Liver (tissue), 9 donors: ENCODE data around the gene APPL2. TPM values are rescaled to one million over a fixed set of nuclear protein-coding genes. Genes with fewer than 3 reads are reported as not detected.
"Not testable (repeated sequence)": the region's sequence is repeated elsewhere in the genome, so short reads cannot be mapped to it uniquely, and the experiment has no call there.

Experiments used
- DNase-seq: peaks from one replicate; pipeline ENCODE4 v3.0.0-alpha.2; 2017; ENCODE audit warnings: low spot score
- H3K27ac ChIP-seq, 2 donors: one replicate each; pipeline ENCODE4 v1.7.0; 2013; ENCODE audit warnings: inconsistent platforms in 2 of 2, low read length in 2 of 2, control low read depth in 1 of 2, low read depth in 1 of 2, mild to moderate bottlenecking in 1 of 2
- H3K27me3 ChIP-seq, 4 donors: one replicate each; pipeline versions ENCODE4 v1.6.1 to v1.7.0; 2013; ENCODE audit warnings: low read length in 3 of 4, inconsistent platforms in 1 of 4, mild to moderate bottlenecking in 1 of 4, moderate library complexity in 1 of 4; ENCODE audit not compliant: control insufficient read depth in 4 of 4, insufficient read depth in 4 of 4
- H3K36me3 ChIP-seq, 4 donors: one replicate each; pipeline versions ENCODE4 v1.6.1 to v1.7.0; 2013; ENCODE audit warnings: low read length in 3 of 4, mild to moderate bottlenecking in 3 of 4, low read depth in 1 of 4, moderate library complexity in 1 of 4; ENCODE audit not compliant: control insufficient read depth in 4 of 4, insufficient read depth in 3 of 4
- H3K4me1 ChIP-seq, 4 donors: one replicate each; pipeline versions ENCODE4 v1.6.1 to v1.7.0; 2013; ENCODE audit warnings: low read length in 3 of 4, mild to moderate bottlenecking in 3 of 4, moderate library complexity in 1 of 4; ENCODE audit not compliant: control insufficient read depth in 4 of 4, insufficient read depth in 4 of 4
- H3K4me3 ChIP-seq, 3 donors: one replicate each; pipeline versions ENCODE4 v1.6.1 to v1.7.0; 2013; ENCODE audit warnings: low read length in 3 of 3, control low read depth in 1 of 3, low read depth in 1 of 3, mild to moderate bottlenecking in 1 of 3
- H3K9ac ChIP-seq, 2 donors: one replicate each; pipeline ENCODE4 v1.7.0; 2013; ENCODE audit warnings: low read length in 2 of 2, mild to moderate bottlenecking in 2 of 2, moderate library complexity in 2 of 2, control low read depth in 1 of 2, low read depth in 1 of 2
- H3K9me3 ChIP-seq, 4 donors: one replicate each; pipeline versions ENCODE4 v1.6.1 to v1.7.0; 2013; ENCODE audit warnings: low read length in 3 of 4; ENCODE audit not compliant: control insufficient read depth in 4 of 4
- EGR1 ChIP-seq, 2 donors: IDR thresholded peaks; 2 replicates each; pipeline ENCODE4 v1.6.1; 2016 to 2018; ENCODE audit warnings: antibody characterized with exemption in 2 of 2, low read depth in 2 of 2
- FOXA1 ChIP-seq: IDR thresholded peaks from 2 replicates; pipeline ENCODE4 v1.6.1; 2016; ENCODE audit warnings: antibody characterized with exemption
- GABPA ChIP-seq, 2 donors: IDR thresholded peaks in 1 of 2; conservative IDR thresholded peaks in 1 of 2; 2 replicates each; pipeline ENCODE4 v1.6.1; 2016; ENCODE audit warnings: antibody characterized with exemption in 2 of 2, mild to moderate bottlenecking in 1 of 2, moderate library complexity in 1 of 2
- HNF4A ChIP-seq, 2 donors: conservative IDR thresholded peaks; 2 replicates each; pipeline ENCODE4 v1.6.1; 2016; ENCODE audit warnings: antibody characterized with exemption in 2 of 2, mild to moderate bottlenecking in 2 of 2
- HNF4G ChIP-seq: IDR thresholded peaks from 2 replicates; pipeline ENCODE4 v1.6.1; 2016; ENCODE audit warnings: antibody characterized with exemption
- JUND ChIP-seq, 2 donors: IDR thresholded peaks; 2 replicates each; pipeline ENCODE4 v1.6.1; 2016; ENCODE audit warnings: antibody characterized with exemption in 2 of 2
- RAD21 ChIP-seq, 2 donors: IDR thresholded peaks; 2 replicates each; pipeline ENCODE4 v1.6.1; 2016; ENCODE audit warnings: antibody characterized with exemption in 2 of 2, mild to moderate bottlenecking in 2 of 2
- RXRA ChIP-seq, 2 donors: IDR thresholded peaks; 2 replicates each; pipeline ENCODE4 v1.6.1; 2017 to 2018; ENCODE audit warnings: antibody characterized with exemption in 2 of 2, mild to moderate bottlenecking in 1 of 2
- SP1 ChIP-seq: IDR thresholded peaks from 2 replicates; pipeline ENCODE4 v1.6.1; 2018; ENCODE audit warnings: antibody characterized with exemption, mild to moderate bottlenecking
- WGBS: extraction: QIAGEN DNeasy Blood & Tissue Kit; methylation state at CpG from one replicate; pipeline ENCODE4 v1.1.7; 2013; 5-methylcytosine and 5-hydroxymethylcytosine counted together
- polyA plus RNA-seq, 2 donors: library from polyadenylated mRNA; stranded (reverse) in 1 of 2; unstranded in 1 of 2; fragments of 200-250 nt in 1 of 2; fragments of >200 nt in 1 of 2; fragmentation: Nextera tagmentation in 1 of 2; extraction: Ambion mirVana in 1 of 2; gene quantifications; one replicate each; pipeline versions ENCODE4 v1.2.1 to v1.2.3, GENCODE V29; 2013 to 2015
- total RNA-seq, 2 donors: library from RNA; depleted of rRNA; stranded (reverse); fragments of >200 nt; gene quantifications; one replicate each; pipeline ENCODE4 v1.2.3, GENCODE V29; 2014
- TF ChIP-seq, protein P1 (sequence below): IDR thresholded peaks from 2 replicates; pipeline ENCODE4 v1.6.1; 2016; ENCODE audit warnings: antibody characterized with exemption
- TF ChIP-seq, protein P2 (sequence below): IDR thresholded peaks from 2 replicates; pipeline ENCODE4 v1.6.1; 2016; ENCODE audit warnings: antibody characterized with exemption, mild to moderate bottlenecking
- TF ChIP-seq, protein P3 (sequence below): fragments of 150-350 bp; IDR thresholded peaks from 2 replicates; pipeline ENCODE4 v1.5.1; 2017; ENCODE audit warnings: improper control_type of control experiment, low read depth, low read length; ENCODE audit not compliant: missing input control
- donor health status: healthy.
- donor health status: healthy.
- donor health status: healthy.
- donor health status: healthy.
- donor health status: healthy.

Gene APPL2
- total and polyA plus RNA-seq, 4 donors = 7.1 to 21.2 (median 12.7) TPM

DNA sequence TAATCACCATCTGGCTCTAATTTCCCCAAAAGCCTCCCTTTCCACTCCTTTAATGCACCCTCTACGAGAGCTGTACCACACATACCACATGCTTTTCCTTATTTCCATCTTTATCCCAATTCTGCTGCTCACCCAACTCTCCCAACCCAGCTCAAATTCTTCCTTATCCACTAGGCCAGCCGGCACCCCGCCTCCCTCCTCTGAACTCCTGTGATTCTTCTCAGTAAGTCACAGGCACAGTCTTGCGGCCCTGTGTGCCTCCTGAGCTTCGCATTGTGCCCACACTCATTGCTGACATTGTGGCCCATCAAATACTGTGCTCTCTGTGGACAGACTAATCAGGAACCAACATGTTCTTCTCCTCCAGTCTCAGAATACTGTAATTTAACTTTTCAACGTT lies 45.4 kb downstream of the APPL2 start:
- H3K36me3 ChIP-seq = peaks cover 2 to 45% (median 27%) of the 10 kb centered on the region in 4 donors
- H3K9me3 ChIP-seq = no peaks in the 10 kb centered on the region
- 91% methylated on average over 6 of the region's 6 CpGs for WGBS
- no peak for DNase-seq
- H3K4me3 ChIP-seq = no peak overlapping the region
- TF ChIP-seq, protein P1, sequence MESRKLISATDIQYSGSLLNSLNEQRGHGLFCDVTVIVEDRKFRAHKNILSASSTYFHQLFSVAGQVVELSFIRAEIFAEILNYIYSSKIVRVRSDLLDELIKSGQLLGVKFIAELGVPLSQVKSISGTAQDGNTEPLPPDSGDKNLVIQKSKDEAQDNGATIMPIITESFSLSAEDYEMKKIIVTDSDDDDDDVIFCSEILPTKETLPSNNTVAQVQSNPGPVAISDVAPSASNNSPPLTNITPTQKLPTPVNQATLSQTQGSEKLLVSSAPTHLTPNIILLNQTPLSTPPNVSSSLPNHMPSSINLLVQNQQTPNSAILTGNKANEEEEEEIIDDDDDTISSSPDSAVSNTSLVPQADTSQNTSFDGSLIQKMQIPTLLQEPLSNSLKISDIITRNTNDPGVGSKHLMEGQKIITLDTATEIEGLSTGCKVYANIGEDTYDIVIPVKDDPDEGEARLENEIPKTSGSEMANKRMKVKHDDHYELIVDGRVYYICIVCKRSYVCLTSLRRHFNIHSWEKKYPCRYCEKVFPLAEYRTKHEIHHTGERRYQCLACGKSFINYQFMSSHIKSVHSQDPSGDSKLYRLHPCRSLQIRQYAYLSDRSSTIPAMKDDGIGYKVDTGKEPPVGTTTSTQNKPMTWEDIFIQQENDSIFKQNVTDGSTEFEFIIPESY = no peak
- TF ChIP-seq EGR1 (IDR thresholded peaks at IDR 0.05; ENCODE audit: low read depth in 2 of 2) = no peak
- no peak overlapping the region for H3K27ac ChIP-seq
- H3K9ac ChIP-seq = no peak overlapping the region
- peaks cover 0 to 10% (median 4%) of the 10 kb centered on the region in 4 donors for H3K4me1 ChIP-seq
- H3K27me3 ChIP-seq = no peaks in the 10 kb centered on the region

DNA sequence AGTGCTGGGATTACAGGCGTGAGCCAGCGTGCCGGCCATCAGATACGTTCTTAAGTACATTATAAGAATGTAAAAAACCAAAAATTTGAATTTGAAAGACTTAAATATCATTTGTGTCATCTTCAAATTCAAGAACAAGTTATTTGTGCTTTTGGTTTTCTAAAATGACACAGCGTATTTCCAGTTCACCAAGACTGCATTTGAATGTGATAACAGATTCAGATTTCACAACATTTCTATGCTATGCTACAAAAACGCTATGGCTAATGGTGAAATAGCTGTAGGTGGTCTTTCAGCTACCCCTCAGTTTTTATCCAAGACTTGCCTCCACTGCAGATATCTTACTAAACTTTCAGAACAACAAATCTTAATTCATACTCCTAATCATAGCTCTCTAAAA lies 46.7 kb downstream of the APPL2 start:
- Histone ChIP-seq H3K4me1 (peaks cover 0 to 3% (median 0%) of the 10 kb centered on the region in 4 donors), H3K27me3 (no peaks in the 10 kb centered on the region), H3K9ac (no peak overlapping the region), H3K27ac (no peak overlapping the region), H3K36me3 (peaks cover 7 to 47% (median 33%) of the 10 kb centered on the region in 4 donors), H3K9me3 (no peaks in the 10 kb centered on the region), H3K4me3 (no peak overlapping the region)
- no peak for TF ChIP-seq HNF4G
- TF ChIP-seq JUND (IDR thresholded peaks at IDR 0.05) = no peak
- no peak for TF ChIP-seq RAD21 (IDR thresholded peaks at IDR 0.05)
- TF ChIP-seq GABPA (IDR thresholded peaks at IDR 0.05 in 1 of 2, conservative IDR thresholded peaks at IDR 0.05 in 1 of 2) = no peak
- TF ChIP-seq, protein P2, sequence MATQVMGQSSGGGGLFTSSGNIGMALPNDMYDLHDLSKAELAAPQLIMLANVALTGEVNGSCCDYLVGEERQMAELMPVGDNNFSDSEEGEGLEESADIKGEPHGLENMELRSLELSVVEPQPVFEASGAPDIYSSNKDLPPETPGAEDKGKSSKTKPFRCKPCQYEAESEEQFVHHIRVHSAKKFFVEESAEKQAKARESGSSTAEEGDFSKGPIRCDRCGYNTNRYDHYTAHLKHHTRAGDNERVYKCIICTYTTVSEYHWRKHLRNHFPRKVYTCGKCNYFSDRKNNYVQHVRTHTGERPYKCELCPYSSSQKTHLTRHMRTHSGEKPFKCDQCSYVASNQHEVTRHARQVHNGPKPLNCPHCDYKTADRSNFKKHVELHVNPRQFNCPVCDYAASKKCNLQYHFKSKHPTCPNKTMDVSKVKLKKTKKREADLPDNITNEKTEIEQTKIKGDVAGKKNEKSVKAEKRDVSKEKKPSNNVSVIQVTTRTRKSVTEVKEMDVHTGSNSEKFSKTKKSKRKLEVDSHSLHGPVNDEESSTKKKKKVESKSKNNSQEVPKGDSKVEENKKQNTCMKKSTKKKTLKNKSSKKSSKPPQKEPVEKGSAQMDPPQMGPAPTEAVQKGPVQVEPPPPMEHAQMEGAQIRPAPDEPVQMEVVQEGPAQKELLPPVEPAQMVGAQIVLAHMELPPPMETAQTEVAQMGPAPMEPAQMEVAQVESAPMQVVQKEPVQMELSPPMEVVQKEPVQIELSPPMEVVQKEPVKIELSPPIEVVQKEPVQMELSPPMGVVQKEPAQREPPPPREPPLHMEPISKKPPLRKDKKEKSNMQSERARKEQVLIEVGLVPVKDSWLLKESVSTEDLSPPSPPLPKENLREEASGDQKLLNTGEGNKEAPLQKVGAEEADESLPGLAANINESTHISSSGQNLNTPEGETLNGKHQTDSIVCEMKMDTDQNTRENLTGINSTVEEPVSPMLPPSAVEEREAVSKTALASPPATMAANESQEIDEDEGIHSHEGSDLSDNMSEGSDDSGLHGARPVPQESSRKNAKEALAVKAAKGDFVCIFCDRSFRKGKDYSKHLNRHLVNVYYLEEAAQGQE = no peak
- TF ChIP-seq, protein P1 = no peak
- no peak for TF ChIP-seq RXRA (IDR thresholded peaks at IDR 0.05)
- TF ChIP-seq SP1 = no peak
- TF ChIP-seq HNF4A (conservative IDR thresholded peaks at IDR 0.05) = no peak
- TF ChIP-seq, protein P3, sequence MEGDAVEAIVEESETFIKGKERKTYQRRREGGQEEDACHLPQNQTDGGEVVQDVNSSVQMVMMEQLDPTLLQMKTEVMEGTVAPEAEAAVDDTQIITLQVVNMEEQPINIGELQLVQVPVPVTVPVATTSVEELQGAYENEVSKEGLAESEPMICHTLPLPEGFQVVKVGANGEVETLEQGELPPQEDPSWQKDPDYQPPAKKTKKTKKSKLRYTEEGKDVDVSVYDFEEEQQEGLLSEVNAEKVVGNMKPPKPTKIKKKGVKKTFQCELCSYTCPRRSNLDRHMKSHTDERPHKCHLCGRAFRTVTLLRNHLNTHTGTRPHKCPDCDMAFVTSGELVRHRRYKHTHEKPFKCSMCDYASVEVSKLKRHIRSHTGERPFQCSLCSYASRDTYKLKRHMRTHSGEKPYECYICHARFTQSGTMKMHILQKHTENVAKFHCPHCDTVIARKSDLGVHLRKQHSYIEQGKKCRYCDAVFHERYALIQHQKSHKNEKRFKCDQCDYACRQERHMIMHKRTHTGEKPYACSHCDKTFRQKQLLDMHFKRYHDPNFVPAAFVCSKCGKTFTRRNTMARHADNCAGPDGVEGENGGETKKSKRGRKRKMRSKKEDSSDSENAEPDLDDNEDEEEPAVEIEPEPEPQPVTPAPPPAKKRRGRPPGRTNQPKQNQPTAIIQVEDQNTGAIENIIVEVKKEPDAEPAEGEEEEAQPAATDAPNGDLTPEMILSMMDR = no peak
- TF ChIP-seq FOXA1 = no peak
- WGBS = 88% methylated on average over 6 of the region's 6 CpGs
- DNase-seq = no peak

DNA sequence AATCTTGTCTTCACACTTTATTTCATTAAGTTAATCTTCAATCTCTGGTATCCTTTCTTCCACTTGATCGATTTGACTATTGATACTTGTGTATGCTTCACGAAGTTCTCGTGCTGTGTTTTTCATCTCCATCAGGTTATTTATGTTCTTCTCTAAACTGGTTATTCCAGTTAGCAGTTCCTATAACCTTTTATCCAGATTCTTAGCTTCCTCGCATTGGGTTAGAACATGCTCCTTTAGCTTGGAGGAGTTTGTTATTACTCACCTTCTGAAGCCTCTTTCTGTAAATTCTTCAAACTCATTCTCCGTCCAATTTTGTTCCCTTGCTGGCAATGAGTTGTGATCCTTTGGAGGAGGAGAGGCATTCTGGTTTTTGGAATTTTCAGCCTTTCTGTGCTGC lies 52.0 kb downstream of the APPL2 start:
- not testable (repeated sequence) for H3K27ac ChIP-seq, H3K27me3 ChIP-seq, H3K4me3 ChIP-seq, DNase-seq, H3K4me1 ChIP-seq, H3K9me3 ChIP-seq, H3K9ac ChIP-seq
- peaks cover 5 to 29% (median 19%) of the 10 kb centered on the region in 4 donors for H3K36me3 ChIP-seq
- over 99% methylated on average over 5 of the region's 5 CpGs for WGBS

DNA sequence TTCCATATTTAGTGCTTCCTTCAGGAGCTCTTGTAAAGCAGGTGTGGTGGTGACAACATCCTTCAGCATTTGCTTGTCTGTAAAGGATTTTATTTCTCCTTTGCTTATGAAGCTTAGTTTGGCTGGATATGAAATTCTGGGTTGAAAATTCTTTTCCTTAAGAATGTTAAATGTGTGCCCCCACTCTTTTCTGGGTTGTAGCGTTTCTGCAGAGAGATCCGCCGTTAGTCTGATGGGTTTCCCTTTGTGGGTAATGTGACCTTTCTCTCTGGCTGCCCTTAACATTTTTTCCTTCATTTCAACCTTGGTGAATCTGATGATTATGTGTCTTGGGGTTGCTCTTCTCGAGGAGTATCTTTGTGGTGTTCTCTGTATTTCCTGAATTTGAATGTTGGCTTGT lies 52.6 kb downstream of the APPL2 start:
- not testable (repeated sequence) for H3K27ac ChIP-seq, H3K4me1 ChIP-seq, H3K9me3 ChIP-seq, H3K4me3 ChIP-seq, H3K9ac ChIP-seq, H3K27me3 ChIP-seq, DNase-seq
- H3K36me3 ChIP-seq = peaks cover 5 to 27% (median 15%) of the 10 kb centered on the region in 4 donors
- WGBS = 96% methylated on average over 4 of the region's 4 CpGs
